ENCODE results near the gene PACS1.
"Not testable (repeated sequence)": the region's sequence is repeated elsewhere in the genome, so short reads cannot be mapped to it uniquely, and the experiment has no call there.

GRCh38 chr11:66276619-66277018, 206.5 kb downstream of the PACS1 start:
- TF ChIP-seq ARNT (IDR thresholded peaks at IDR 0.05); SP1 (IDR thresholded peaks at IDR 0.05); SUZ12 (IDR thresholded peaks at IDR 0.05); ELF4 (IDR thresholded peaks at IDR 0.05); ZNF384 (IDR thresholded peaks at IDR 0.05); FOXM1 (IDR thresholded peaks at IDR 0.05; ENCODE audit: borderline replicate concordance); TARDBP (IDR thresholded peaks at IDR 0.05); BHLHE40 (IDR thresholded peaks at IDR 0.05; ENCODE audit: borderline replicate concordance); FOXK2 (IDR thresholded peaks at IDR 0.05); HDGF (IDR thresholded peaks at IDR 0.05; ENCODE audit: borderline replicate concordance); NFRKB (IDR thresholded peaks at IDR 0.05): not testable (repeated sequence)

Data from HEK293T (cell line).